Superior temporal gyrus (tissue), 1 donor: Measurements from ENCODE around the gene IL1RAPL2.
A peak's percentile ranks its signal among the peaks of the same experiment; 100 is the strongest.
"Not testable (repeated sequence)": the region's sequence is repeated elsewhere in the genome, so short reads cannot be mapped to it uniquely, and the experiment has no call there.

Source experiments
- DNase-seq: peaks from one replicate; pipeline ENCODE4 v3.0.0-alpha.2; 2016; ENCODE audit errors: extremely low spot score

IL1RAPL2 gene

DNA sequence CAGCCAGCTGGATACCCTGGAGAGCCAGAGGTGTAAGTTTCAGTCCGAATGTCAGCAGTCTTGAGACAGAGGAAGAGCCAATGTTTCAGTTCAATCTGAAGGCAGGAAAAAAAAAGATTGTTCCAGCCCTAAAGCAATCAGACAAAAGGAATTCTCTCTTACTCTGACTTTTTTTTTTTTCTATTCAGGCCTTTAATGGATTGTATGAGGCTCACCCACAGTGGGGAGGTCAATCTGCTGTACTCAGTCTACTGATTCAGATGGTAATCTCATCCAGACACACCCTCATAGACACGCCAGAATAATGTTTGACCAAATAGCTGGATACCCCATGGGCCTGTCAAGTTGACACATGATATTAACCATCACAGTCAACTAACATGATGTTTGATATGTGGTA is 602.6 kb downstream of the IL1RAPL2 start:
- DNase-seq = no peak

DNA sequence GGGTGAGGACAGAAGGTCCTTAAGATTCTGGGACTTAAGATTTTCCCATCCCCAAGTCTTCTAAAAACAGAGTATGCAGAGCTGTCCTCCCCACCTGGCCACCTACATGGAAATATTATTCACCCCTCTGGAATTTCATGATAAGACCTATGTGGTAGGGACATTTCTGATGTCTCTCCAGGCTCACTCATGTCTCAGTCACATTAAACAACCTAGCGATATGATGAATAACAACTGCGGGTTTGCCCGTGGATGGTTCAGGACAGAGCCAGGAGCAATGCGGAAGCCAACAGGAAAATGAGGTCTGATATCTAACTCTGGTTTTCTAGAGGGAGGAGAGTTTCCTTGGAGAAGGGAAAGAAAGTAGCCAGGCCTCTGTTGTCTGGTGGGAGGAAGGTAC is 607.1 kb downstream of the IL1RAPL2 start:
- no peak for DNase-seq

- no peak for DNase-seq
Observed at GRCh38 chrX:105179644-105180043, 613.6 kb downstream of the IL1RAPL2 start.

- no peak for DNase-seq
Observed at GRCh38 chrX:105189093-105189492, 623.1 kb downstream of the IL1RAPL2 start.

- peak; percentile 60 for DNase-seq
Observed at GRCh38 chrX:105190252-105190853, 624.4 kb downstream of the IL1RAPL2 start.

DNA sequence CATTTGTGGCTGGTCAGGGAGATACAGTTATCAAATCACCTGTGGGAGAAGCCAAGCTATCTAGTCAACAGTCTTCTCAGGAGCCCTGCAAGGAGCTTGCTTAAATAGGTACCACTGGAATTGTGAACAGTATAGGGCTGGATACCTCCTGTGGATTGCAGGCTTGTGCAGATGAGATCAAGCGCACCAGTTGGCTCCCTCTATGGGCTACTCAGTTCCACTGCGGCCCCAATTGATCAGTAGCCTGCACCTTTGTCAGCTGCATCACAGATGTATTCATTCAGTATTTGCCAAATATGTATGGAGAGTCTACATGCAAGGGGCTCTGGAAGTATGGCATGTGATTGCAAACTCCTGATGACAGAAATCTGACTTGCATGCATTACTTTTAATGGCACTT is 625.9 kb downstream of the IL1RAPL2 start:
- DNase-seq = peak; percentile 6

GRCh38 chrX:105209406-105209805 is 643.4 kb downstream of the IL1RAPL2 start:
- DNase-seq = no peak

DNA sequence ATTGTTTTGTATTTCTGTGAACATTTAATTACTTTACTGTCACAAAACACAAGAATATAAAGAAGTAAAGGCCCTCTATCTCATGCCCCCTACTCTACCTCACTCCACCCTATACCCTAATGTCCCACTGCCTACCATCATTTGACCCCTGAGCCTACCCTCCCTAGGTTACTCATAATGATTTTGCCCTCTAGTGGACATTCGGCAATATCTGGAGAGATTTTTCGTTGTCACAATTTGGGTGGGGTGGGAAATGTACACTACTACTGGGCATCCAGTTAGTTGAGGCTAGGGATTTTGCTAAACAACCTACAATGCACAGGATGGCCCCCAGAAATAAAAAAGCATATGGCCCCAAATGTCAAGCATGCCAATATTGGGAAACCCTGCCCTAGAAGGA is 644.3 kb downstream of the IL1RAPL2 start:
- DNase-seq = no peak

GRCh38 chrX:105211066-105211575 is 645.1 kb downstream of the IL1RAPL2 start:
- DNase-seq = no peak

DNA sequence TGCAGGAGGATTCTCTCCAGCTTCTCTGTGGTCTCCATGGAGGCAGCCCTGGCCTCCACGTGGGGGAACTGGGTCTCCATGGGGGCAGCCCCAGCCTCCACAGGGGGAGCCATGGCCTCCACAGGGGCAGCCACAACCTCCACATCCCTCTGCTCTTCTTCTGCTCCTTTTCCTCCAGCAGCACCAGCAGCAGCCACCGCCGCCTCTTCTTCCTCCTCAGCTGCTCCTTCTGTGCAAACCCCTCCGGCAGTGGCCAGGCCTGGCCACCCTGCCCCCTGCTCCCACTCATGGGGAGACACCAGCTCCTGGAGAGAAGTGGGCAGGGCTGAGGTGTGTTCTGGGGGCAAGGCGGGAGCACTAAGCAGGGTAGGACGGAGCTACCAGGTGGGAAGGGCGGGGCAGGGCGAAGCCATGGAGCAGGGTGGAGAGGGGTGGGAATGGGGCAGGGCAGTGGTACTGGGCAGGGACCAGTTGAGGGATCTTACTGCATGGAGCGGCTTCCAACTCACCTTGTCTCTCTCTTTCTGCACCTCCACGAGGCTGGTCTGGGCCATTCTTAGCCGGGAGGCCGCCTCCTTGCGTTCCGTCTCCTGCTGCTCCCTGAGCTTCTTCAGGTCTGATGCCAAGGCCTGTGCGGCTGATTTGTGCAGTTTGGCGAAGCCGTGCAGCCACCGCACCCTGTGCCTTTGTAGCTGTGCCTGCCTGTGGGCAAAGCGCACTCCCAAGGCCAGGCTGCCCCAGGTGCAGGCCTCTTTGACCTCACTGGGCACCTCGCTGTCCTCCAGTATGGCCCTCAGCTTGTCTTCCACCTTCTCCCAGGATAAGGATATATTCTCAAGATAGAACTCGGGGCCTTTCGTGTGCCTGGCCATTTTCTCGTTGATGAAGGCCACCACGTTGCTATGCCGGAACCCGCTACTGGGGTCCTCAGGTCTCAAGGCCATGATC is 653.7 kb downstream of the IL1RAPL2 start:
- DNase-seq = no peak

GRCh38 chrX:105220636-105221035 is 654.6 kb downstream of the IL1RAPL2 start, which contains the start of gene TEX13A:
Gene TEX13A (minus strand): TSS chrX:105220694. CDS start chrX:105220397, 297 bp downstream.
- DNase-seq = no peak

DNA sequence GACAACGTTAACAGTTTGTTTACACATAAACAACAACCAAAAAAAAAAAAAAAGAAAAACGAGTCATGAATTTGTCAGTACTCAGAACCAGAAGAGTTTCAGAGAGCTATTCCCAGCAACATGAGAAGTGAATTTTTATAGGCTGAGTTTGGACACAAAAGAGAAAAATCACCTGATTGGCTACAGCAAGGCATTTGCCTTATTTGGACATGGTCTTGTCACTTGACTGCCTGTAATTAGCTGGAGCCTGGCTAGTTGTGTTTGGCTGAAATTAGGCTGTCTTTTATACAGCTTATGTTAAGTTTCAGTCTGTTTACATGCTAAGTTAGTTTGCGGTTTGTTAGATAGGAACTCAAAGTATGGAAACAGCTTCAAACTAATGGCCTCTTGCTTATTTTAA is 655.4 kb downstream of the IL1RAPL2 start:
- no peak for DNase-seq

DNA sequence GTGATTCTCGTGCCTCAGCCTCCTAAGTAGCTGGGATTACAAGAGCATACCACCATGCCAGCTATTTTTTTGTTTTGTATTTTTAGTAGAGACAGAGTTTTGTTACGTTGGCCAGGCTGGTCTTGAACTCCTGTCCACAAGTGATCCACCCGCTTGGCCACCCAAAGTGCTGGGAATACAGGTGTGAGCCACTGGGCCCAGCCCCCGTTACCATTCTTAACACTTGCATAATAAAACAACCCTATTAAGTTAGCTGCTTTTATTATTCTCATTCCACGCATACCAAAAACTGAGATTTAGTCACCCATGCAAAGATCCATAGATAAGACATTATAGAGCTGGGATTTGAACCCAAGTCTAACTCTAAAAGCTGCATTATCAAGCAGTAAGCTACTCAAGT is 660.5 kb downstream of the IL1RAPL2 start:
- no peak for DNase-seq

GRCh38 chrX:105228602-105229001 is 662.6 kb downstream of the IL1RAPL2 start:
- no peak for DNase-seq

- no peak for DNase-seq
Observed at GRCh38 chrX:105229146-105229545, 663.1 kb downstream of the IL1RAPL2 start.

- not testable (repeated sequence) for DNase-seq
Observed at GRCh38 chrX:105237407-105237806, 671.4 kb downstream of the IL1RAPL2 start.

GRCh38 chrX:105241056-105241455 is 675.1 kb downstream of the IL1RAPL2 start:
- DNase-seq = no peak

DNA sequence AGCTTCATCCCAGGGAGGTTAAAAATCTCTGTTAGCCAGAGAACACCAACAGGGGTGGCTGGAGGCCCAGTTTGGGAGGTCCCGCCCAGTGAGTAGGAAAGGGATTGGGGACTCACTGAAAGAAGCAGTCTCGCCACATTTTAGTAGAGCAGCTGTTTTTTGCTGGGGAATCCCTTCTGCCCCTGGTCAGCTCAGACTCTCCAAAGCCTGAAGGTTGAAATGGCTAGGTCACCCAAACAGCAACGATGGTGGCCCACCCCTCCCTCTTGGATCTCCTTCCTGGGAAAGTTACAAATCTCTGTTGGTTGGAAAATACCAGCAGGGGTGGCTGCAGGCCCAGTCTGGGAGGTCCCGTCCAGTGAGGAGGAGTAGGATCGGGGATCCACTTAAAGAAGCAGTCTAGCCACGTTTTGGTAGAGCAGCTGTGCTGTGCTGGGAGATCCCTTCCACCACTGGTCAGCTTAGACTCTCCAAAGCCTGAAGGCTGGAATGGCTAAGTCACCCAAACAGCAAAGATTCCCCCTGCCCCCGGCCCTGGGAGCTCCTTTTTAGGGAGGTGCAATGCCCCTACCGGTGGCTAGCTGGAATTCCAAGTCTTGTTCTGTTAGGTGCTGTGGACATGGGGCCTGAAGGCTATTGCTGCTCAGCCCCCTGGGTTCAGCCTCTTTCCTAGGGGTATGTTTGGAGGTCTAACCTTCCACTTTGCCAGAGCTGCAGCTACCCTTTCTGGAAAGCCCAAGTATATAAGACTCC is 694.5 kb downstream of the IL1RAPL2 start:
- no peak for DNase-seq

DNA sequence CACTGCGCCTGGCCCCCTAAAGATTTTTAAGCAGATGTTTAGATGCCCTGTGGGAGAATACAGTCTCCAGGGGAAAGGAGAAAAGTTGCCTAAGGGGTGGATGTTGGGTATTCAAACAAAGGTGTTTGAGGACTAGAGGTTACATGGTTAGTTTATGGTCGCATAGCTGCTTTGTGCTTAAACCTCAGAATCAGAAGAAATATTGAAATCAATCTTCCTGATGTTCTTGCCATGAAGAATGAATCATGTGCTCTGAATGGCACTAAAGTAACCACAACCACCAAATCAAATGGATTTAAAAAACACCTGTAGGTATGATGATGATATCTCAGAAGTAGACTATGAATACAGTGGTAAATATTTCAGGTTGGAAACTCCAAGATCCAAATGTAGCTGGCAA is 697.2 kb downstream of the IL1RAPL2 start:
- DNase-seq = no peak

GRCh38 chrX:105263801-105264200 is 697.8 kb downstream of the IL1RAPL2 start:
- DNase-seq = no peak

GRCh38 chrX:105265093-105265492 is 699.1 kb downstream of the IL1RAPL2 start:
- DNase-seq = no peak

- no peak for DNase-seq
Observed at GRCh38 chrX:105266456-105266855, 700.5 kb downstream of the IL1RAPL2 start.
